Naive thymus-derived CD8-positive, alpha-beta T cell (primary cell): ENCODE results near the gene CASP10. TPM values are rescaled to one million over a fixed set of nuclear protein-coding genes. Genes with fewer than 3 reads are reported as not detected.
A peak's percentile ranks its signal among the peaks of the same experiment; 100 is the strongest.

Experiments used
- ATAC-seq, 2 donors: fragments of 150-1000 bp; cut with Tn5 transposase in 1 of 2; sonication (Bioruptor Pico), chemical (Tn5 transposase) in 1 of 2; 1 replicate in 1 of 2; 2 replicates in 1 of 2; pipeline ENCODE4 v1.10.0; 2021; ENCODE audit warnings: mild to moderate bottlenecking in 2 of 2, moderate library complexity in 2 of 2
- POLR2A ChIA-PET: fragments of 350-600 bp; sonication (Branson Sonifier 250); formaldehyde crosslinking; loops from one replicate; lab custom pipeline; 2021; ENCODE audit warnings: antibody characterized with exemption; lab: Charles Lee
- DNase-seq, 10 donors: peaks; one replicate each; pipeline versions ENCODE4 v3.0.0 to v3.0.0-alpha.2; 2020 to 2022
- H3K27ac Mint-ChIP-seq, 10 donors: one replicate each; pipeline ENCODE4 v1.8.0; 2020 to 2022; ENCODE audit warnings: mild to moderate bottlenecking in 10 of 10, mixed read lengths in 10 of 10, moderate library complexity in 4 of 10, inconsistent platforms in 1 of 10
- H3K27me3 Mint-ChIP-seq, 5 donors: one replicate each; pipeline ENCODE4 v1.8.0; 2021 to 2022; ENCODE audit warnings: mixed read lengths in 5 of 5
- H3K36me3 Mint-ChIP-seq, 3 donors: one replicate each; pipeline ENCODE4 v1.8.0; 2020 to 2022; ENCODE audit warnings: mixed read lengths in 3 of 3, mild to moderate bottlenecking in 2 of 3, inconsistent platforms in 1 of 3
- H3K4me1 Mint-ChIP-seq, 4 donors: one replicate each; pipeline ENCODE4 v1.8.0; 2021 to 2022; ENCODE audit warnings: mixed read lengths in 4 of 4
- H3K4me3 Mint-ChIP-seq, 10 donors: one replicate each; pipeline ENCODE4 v1.8.0; 2020 to 2022; ENCODE audit warnings: mild to moderate bottlenecking in 10 of 10, mixed read lengths in 10 of 10, moderate library complexity in 6 of 10, inconsistent platforms in 1 of 10
- H3K9me3 Mint-ChIP-seq, 9 donors: one replicate each; pipeline ENCODE4 v1.8.0; 2020 to 2022; ENCODE audit warnings: mixed read lengths in 9 of 9, mild to moderate bottlenecking in 3 of 9, inconsistent platforms in 1 of 9, moderate library complexity in 1 of 9
- polyA plus RNA-seq, 3 donors: library from polyadenylated mRNA; unstranded; fragments of 300-500 nt; fragmentation: Illumina TruSeq; gene quantifications; one replicate each; pipeline ENCODE4 v1.2.3, GENCODE V29; 2021
- total RNA-seq, 8 experiments: library from RNA in 2 of 8; stranded (reverse) in 2 of 8; gene quantifications; one replicate each; pipeline ENCODE4 v1.2.3 and lab custom pipeline; 2021 to 2026

CASP10 gene
- total and polyA plus RNA-seq, 5 experiments from 2014 or later, result 8.6 to 48.1 (median 17.5) TPM

GRCh38 chr2:201223089-201224073 is 40.4 kb downstream of the CASP10 start:
- DNase-seq (no peak), ATAC-seq (peak; percentile 47 to 49)
- POLR2A ChIA-PET, result interaction anchor here (0.9 kb wide), 1 partner anchor 27 kb away, joined by 4 read pairs; no protein-coding TSS in a partner anchor
- H3K4me3 Mint-ChIP-seq, result peak overlapping the region in 8 of 10 donors; percentile 7 to 64 (median 44)
- peak overlapping the region; percentile 70 to 94 (median 88) for H3K27ac Mint-ChIP-seq
- H3K36me3 Mint-ChIP-seq, result peaks cover 0 to 27% (median 8%) of the 10 kb centered on the region in 3 donors
- H3K9me3 Mint-ChIP-seq, result no peaks in the 10 kb centered on the region
- H3K4me1 Mint-ChIP-seq, result peaks cover 28 to 53% (median 44%) of the 10 kb centered on the region in 4 donors
- H3K27me3 Mint-ChIP-seq, result no peaks in the 10 kb centered on the region

- no peak for ATAC-seq
- H3K4me3 Mint-ChIP-seq, result peak overlapping the region in 4 of 10 donors; percentile 9 to 78 (median 44)
Observed at GRCh38 chr2:201228271-201228911, 45.5 kb downstream of the CASP10 start.

GRCh38 chr2:201228912-201229290 is 46.0 kb downstream of the CASP10 start:
- peak overlapping the region; percentile 31 to 78 (median 52) for H3K4me3 Mint-ChIP-seq
- POLR2A ChIA-PET, result interaction anchor here (0.6 to 1.9 kb wide), 3 partner anchors 9 to 365 kb away, joined by 3 to 11 read pairs (median 4); partner anchors contain the start of genes CASP10 and CLK1
- H3K27ac Mint-ChIP-seq, result peak overlapping the region in 9 of 10 donors; percentile 24 to 93 (median 86)
- H3K27me3 Mint-ChIP-seq, result no peaks in the 10 kb centered on the region
- no peaks in the 10 kb centered on the region for H3K36me3 Mint-ChIP-seq
- peaks cover 14 to 47% (median 34%) of the 10 kb centered on the region in 4 donors for H3K4me1 Mint-ChIP-seq
- no peak for ATAC-seq
- DNase-seq, result no peak
- no peaks in the 10 kb centered on the region for H3K9me3 Mint-ChIP-seq

More at GRCh38 chr2:201228271-201228911, 45.5 kb downstream of the CASP10 start:
- peak overlapping the region; percentile 24 to 93 (median 86) for H3K27ac Mint-ChIP-seq
- no peak for DNase-seq
- H3K36me3 Mint-ChIP-seq, result no peaks in the 10 kb centered on the region
- H3K4me1 Mint-ChIP-seq, result peaks cover 14 to 50% (median 36%) of the 10 kb centered on the region in 4 donors
- POLR2A ChIA-PET, result interaction anchor here (0.6 kb wide), 1 partner anchor 9 kb away, joined by 4 read pairs; no protein-coding TSS in a partner anchor
- H3K9me3 Mint-ChIP-seq, result no peaks in the 10 kb centered on the region
- H3K27me3 Mint-ChIP-seq, result no peaks in the 10 kb centered on the region

GRCh38 chr2:201231781-201232466 is 49.0 kb downstream of the CASP10 start:
- peaks cover 14 to 70% (median 43%) of the 10 kb centered on the region in 4 donors for H3K4me1 Mint-ChIP-seq
- POLR2A ChIA-PET, result interaction anchor here (0.6 to 4.6 kb wide), 24 partner anchors 12 to 519 kb away, joined by 3 to 88 read pairs (median 4); partner anchors contain the start of genes CASP10, CASP8, CFLAR and CLK1
- H3K36me3 Mint-ChIP-seq, result peaks cover 0 to 8% (median 2%) of the 10 kb centered on the region in 3 donors

GRCh38 chr2:201232467-201232815 is 49.5 kb downstream of the CASP10 start:
- POLR2A ChIA-PET, result interaction anchor here (0.7 to 4.6 kb wide), 24 partner anchors 13 to 519 kb away, joined by 3 to 88 read pairs (median 4); partner anchors contain the start of genes CASP10, CASP8, CFLAR and CLK1

More at GRCh38 chr2:201231781-201232466, 49.0 kb downstream of the CASP10 start:
- Mint-ChIP-seq H3K27me3 (no peaks in the 10 kb centered on the region), H3K4me3 (peak overlapping the region; percentile 44 to 99 (median 93)), H3K9me3 (no peaks in the 10 kb centered on the region), H3K27ac (peak overlapping the region; percentile 60 to 98 (median 89))
- DNase-seq (peak; percentile 82 to 95 (median 90)), ATAC-seq (peak; percentile 49 to 56)

GRCh38 chr2:201233192-201233811 is 50.4 kb downstream of the CASP10 start:
- Mint-ChIP-seq H3K27ac (peak overlapping the region; percentile 89 to 98 (median 97)), H3K36me3 (peaks cover 2 to 18% (median 3%) of the 10 kb centered on the region in 3 donors), H3K4me3 (peak overlapping the region; percentile 90 to 99 (median 96)), H3K4me1 (peaks cover 18 to 81% (median 53%) of the 10 kb centered on the region in 4 donors), H3K27me3 (no peaks in the 10 kb centered on the region), H3K9me3 (no peaks in the 10 kb centered on the region)
- DNase-seq (peak; percentile 63 to 89 (median 82)), ATAC-seq (peak; percentile 89 to 91)
- POLR2A ChIA-PET, result interaction anchor here (0.6 to 4.6 kb wide), 21 partner anchors 14 to 548 kb away, joined by 3 to 88 read pairs (median 8); partner anchors contain the start of genes ALS2, CASP10, CASP8 and CFLAR

More at GRCh38 chr2:201232467-201232815, 49.5 kb downstream of the CASP10 start:
- no peak for DNase-seq
- ATAC-seq, result no peak
- H3K27me3 Mint-ChIP-seq, result no peaks in the 10 kb centered on the region
- peaks cover 14 to 75% (median 46%) of the 10 kb centered on the region in 4 donors for H3K4me1 Mint-ChIP-seq
- peak overlapping the region; percentile 44 to 99 (median 96) for H3K4me3 Mint-ChIP-seq
- peaks cover 0 to 12% (median 2%) of the 10 kb centered on the region in 3 donors for H3K36me3 Mint-ChIP-seq
- H3K9me3 Mint-ChIP-seq, result no peaks in the 10 kb centered on the region
- peak overlapping the region; percentile 60 to 98 (median 89) for H3K27ac Mint-ChIP-seq

GRCh38 chr2:201233812-201234662 is 51.1 kb downstream of the CASP10 start:
- Mint-ChIP-seq H3K4me1 (peaks cover 16 to 74% (median 46%) of the 10 kb centered on the region in 4 donors), H3K27me3 (no peaks in the 10 kb centered on the region), H3K36me3 (peaks cover 2 to 23% (median 3%) of the 10 kb centered on the region in 3 donors), H3K4me3 (peak overlapping the region; percentile 90 to 99 (median 96)), H3K9me3 (no peaks in the 10 kb centered on the region), H3K27ac (peak overlapping the region; percentile 89 to 98 (median 97))
- POLR2A ChIA-PET, result interaction anchor here (0.6 to 4.6 kb wide), 23 partner anchors 13 to 547 kb away, joined by 3 to 88 read pairs (median 4); partner anchors contain the start of genes ALS2, CASP10, CASP8 and CFLAR
- ATAC-seq (peak; percentile 8 to 15), DNase-seq (peak in 5 of 10 donors; percentile 21 to 37 (median 30))

GRCh38 chr2:201234663-201235135 is 51.8 kb downstream of the CASP10 start:
- ATAC-seq (no peak), DNase-seq (no peak)
- peaks cover 4 to 28% (median 6%) of the 10 kb centered on the region in 3 donors for H3K36me3 Mint-ChIP-seq
- H3K27ac Mint-ChIP-seq, result peak overlapping the region; percentile 89 to 98 (median 97)
- H3K4me3 Mint-ChIP-seq, result peak overlapping the region; percentile 90 to 99 (median 96)
- no peaks in the 10 kb centered on the region for H3K9me3 Mint-ChIP-seq
- H3K27me3 Mint-ChIP-seq, result no peaks in the 10 kb centered on the region
- POLR2A ChIA-PET, result interaction anchor here (0.6 to 4.6 kb wide), 11 partner anchors 19 to 371 kb away, joined by 3 to 88 read pairs (median 17); partner anchors contain the start of genes CASP10, CASP8 and CFLAR
- peaks cover 17 to 76% (median 49%) of the 10 kb centered on the region in 4 donors for H3K4me1 Mint-ChIP-seq

GRCh38 chr2:201235860-201236811 is 53.2 kb downstream of the CASP10 start:
- peaks cover 18 to 43% (median 21%) of the 10 kb centered on the region in 3 donors for H3K36me3 Mint-ChIP-seq
- ATAC-seq, result peak in 1 of 2 donors; percentile 2
- peaks cover 0 to 7% (median 0%) of the 10 kb centered on the region in 9 donors for H3K9me3 Mint-ChIP-seq
- no peaks in the 10 kb centered on the region for H3K27me3 Mint-ChIP-seq
- H3K27ac Mint-ChIP-seq, result peak overlapping the region; percentile 88 to 99 (median 96)
- peaks cover 21 to 81% (median 55%) of the 10 kb centered on the region in 4 donors for H3K4me1 Mint-ChIP-seq
- DNase-seq, result peak in 8 of 10 donors; percentile 49 to 78 (median 67)
- POLR2A ChIA-PET, result interaction anchor here (0.7 to 4.6 kb wide), 13 partner anchors 12 to 386 kb away, joined by 3 to 72 read pairs (median 5); partner anchors contain the start of genes CASP10 and CASP8
- H3K4me3 Mint-ChIP-seq, result peak overlapping the region; percentile 87 to 99 (median 96)
